Coronary artery (tissue), 2 donors: Measurements from ENCODE around the gene KRTAP10-1.
"Not testable (repeated sequence)": the region's sequence is repeated elsewhere in the genome, so short reads cannot be mapped to it uniquely, and the experiment has no call there.

Experiments used
- DNase-seq: peaks from one replicate; pipeline ENCODE4 v3.0.0-alpha.2; 2017; ENCODE audit warnings: low spot score
- H3K27ac ChIP-seq, 2 donors: fragments of 200-600 bp; sonication (generic); one replicate each; pipeline ENCODE4 v1.5.1; 2016 to 2019
- H3K4me3 ChIP-seq: fragments of 200-600 bp; sonication (generic); 2 replicates; pipeline ENCODE4 v1.5.1; 2016; ENCODE audit warnings: mild to moderate bottlenecking, moderate library complexity
- CTCF ChIP-seq: fragments of 200-600 bp; sonication (generic); IDR thresholded peaks from one replicate; pipeline ENCODE4 v1.5.1; 2019; ENCODE audit warnings: antibody characterized with exemption

KRTAP10-1 gene

GRCh38 chr21:44574457-44575306 is 34.7 kb upstream of the KRTAP10-1 start:
- TF ChIP-seq CTCF: no peak
- no peak for DNase-seq
- Histone ChIP-seq H3K27ac (no peak overlapping the region), H3K4me3 (no peak overlapping the region)

GRCh38 chr21:44573630-44574456 is 33.8 kb upstream of the KRTAP10-1 start, which contains the start of gene KRTAP10-4:
KRTAP10-4 (plus strand) TSS chr21:44573729; CDS start chr21:44573759, 30 bp downstream.
- H3K27ac ChIP-seq: not testable (repeated sequence)

GRCh38 chr21:44572959-44573583 is 33.1 kb upstream of the KRTAP10-1 start:
- DNase-seq: no peak
- Histone ChIP-seq H3K4me3 (no peak overlapping the region), H3K27ac (no peak overlapping the region)
- no peak for TF ChIP-seq CTCF

More at GRCh38 chr21:44573630-44574456, 33.8 kb upstream of the KRTAP10-1 start, which contains the start of gene KRTAP10-4:
- not testable (repeated sequence) for H3K4me3 ChIP-seq, DNase-seq

GRCh38 chr21:44571844-44572782 is 32.1 kb upstream of the KRTAP10-1 start:
- H3K4me3 ChIP-seq: no peak overlapping the region
- no peak for DNase-seq
- TF ChIP-seq CTCF: no peak
- no peak overlapping the region for H3K27ac ChIP-seq

GRCh38 chr21:44571296-44571695 is 31.3 kb upstream of the KRTAP10-1 start:
- DNase-seq: no peak
- Histone ChIP-seq H3K27ac (no peak overlapping the region), H3K4me3 (no peak overlapping the region)
- no peak for TF ChIP-seq CTCF

GRCh38 chr21:44569861-44570517 is 30.0 kb upstream of the KRTAP10-1 start:
- Histone ChIP-seq H3K4me3 (no peak overlapping the region), H3K27ac (no peak overlapping the region)
- TF ChIP-seq CTCF: no peak
- no peak for DNase-seq
